Measurements from ENCODE around the gene APBA2.

Gene APBA2

GRCh38 chr15:28962851-28963710 lies 77.3 kb downstream of the APBA2 start:
- no peak for DNase-seq

GRCh38 chr15:28963711-28964081 lies 77.9 kb downstream of the APBA2 start:
- no peak for DNase-seq

GRCh38 chr15:28964098-28964497 lies 78.3 kb downstream of the APBA2 start:
- no peak for DNase-seq

GRCh38 chr15:28967066-28967465 lies 81.3 kb downstream of the APBA2 start:
- no peak for DNase-seq

GRCh38 chr15:28967990-28968389 lies 82.2 kb downstream of the APBA2 start:
- no peak for DNase-seq

GRCh38 chr15:28969511-28970085 lies 83.8 kb downstream of the APBA2 start:
- DNase-seq: no peak

GRCh38 chr15:28974142-28974541 lies 88.4 kb downstream of the APBA2 start:
- no peak for DNase-seq

GRCh38 chr15:28975766-28976179 lies 90.0 kb downstream of the APBA2 start:
- peak; percentile 38 for DNase-seq

GRCh38 chr15:28977377-28978010 lies 91.7 kb downstream of the APBA2 start:
- DNase-seq: peak; percentile 96

- DNase-seq: no peak
Measured at GRCh38 chr15:28978011-28978378, 92.2 kb downstream of the APBA2 start.

GRCh38 chr15:28978661-28979060 lies 92.9 kb downstream of the APBA2 start:
- no peak for DNase-seq

GRCh38 chr15:28979208-28979841 lies 93.6 kb downstream of the APBA2 start:
- DNase-seq: no peak

- DNase-seq: no peak
Measured at GRCh38 chr15:28980709-28981350, 95.1 kb downstream of the APBA2 start.

GRCh38 chr15:28981351-28981720 lies 95.6 kb downstream of the APBA2 start:
- DNase-seq: no peak

GRCh38 chr15:28981921-28982320 lies 96.1 kb downstream of the APBA2 start:
- DNase-seq: no peak

GRCh38 chr15:28982886-28983285 lies 97.1 kb downstream of the APBA2 start:
- DNase-seq: no peak

- DNase-seq: no peak
Measured at GRCh38 chr15:28983432-28984311, 97.9 kb downstream of the APBA2 start.

- peak; percentile 41 for DNase-seq
Measured at GRCh38 chr15:28984421-28985315, 98.9 kb downstream of the APBA2 start.

- DNase-seq: no peak
Measured at GRCh38 chr15:28985316-28985645, 99.5 kb downstream of the APBA2 start.

- DNase-seq: no peak
Measured at GRCh38 chr15:28985691-28986090, 99.9 kb downstream of the APBA2 start.

GRCh38 chr15:28986108-28986507 lies 100.3 kb downstream of the APBA2 start:
- DNase-seq: no peak
